Measurements from ENCODE around the gene DNAH1. TPM values are rescaled to one million over a fixed set of nuclear protein-coding genes. Genes with fewer than 3 reads are reported as not detected.

Gene DNAH1
- total and polyA plus RNA-seq, 2 experiments from 2014 or later, result 0.81 to 1.8 TPM

DNA sequence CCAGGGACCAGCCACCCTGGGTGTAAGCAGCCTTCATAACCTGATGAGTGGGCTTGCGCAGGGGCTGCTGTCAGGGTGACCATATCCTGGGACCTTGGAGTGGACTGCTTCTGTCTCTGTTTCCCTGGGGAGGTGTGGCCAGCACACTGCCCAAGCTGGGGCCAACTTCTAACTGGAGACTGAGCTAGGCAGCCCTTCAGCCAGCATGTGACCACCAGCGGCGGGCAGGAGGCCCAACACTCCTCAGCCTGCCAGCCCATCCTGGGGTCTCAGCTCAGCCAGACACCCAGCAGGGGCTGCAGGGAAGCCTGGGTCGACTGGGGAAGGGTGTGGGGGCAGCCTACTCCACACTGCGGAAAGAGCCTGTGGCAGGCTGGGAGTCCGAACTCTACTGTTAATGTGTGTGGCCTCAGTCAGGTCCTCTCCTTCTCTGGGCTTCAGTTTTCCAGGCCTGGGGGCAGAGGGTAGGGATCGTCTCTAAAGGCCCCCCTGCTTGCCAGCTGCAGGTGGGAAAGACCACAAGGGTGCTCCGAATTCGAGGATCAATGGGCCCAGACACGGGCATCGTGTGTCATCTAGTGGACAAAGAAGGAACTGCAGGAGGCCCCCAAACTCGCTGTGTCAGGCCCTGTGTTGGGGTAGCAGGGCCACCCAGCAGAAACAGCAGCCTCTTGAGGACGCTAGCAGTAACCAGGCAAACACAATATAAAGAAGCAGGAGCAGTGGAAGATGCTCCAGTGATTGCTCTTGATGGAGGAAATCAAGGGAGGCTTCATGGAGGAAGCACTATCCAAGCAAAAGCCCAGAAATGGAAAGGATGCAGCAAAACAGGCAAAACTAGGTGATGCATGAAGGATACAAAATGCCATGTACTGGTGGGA is 130.8 kb downstream of the DNAH1 start:
- Mint-ChIP-seq H3K9me3 (no peaks in the 10 kb centered on the region; the same call in 2 of the 3 replicates), H3K4me3 (no peak overlapping the region), H3K27me3 (ENCODE audit: insufficient read depth, low read depth, poor library complexity) (peaks cover 14% of the 10 kb centered on the region), H3K36me3 (ENCODE audit: low read depth) (no peaks in the 10 kb centered on the region; the same call in 2 of the 3 replicates), H3K27ac (no peak overlapping the region), H3K4me1 (peaks cover 17% of the 10 kb centered on the region)
- Histone ChIP-seq H2AFZ (no peak overlapping the region), H4K20me1 (replicated peaks; ENCODE audit: insufficient read depth) (no peaks in the 10 kb centered on the region), H3K4me1 (ENCODE audit: insufficient read depth) (peaks cover 5% of the 10 kb centered on the region), H3K27ac (ENCODE audit: low read depth) (no peak overlapping the region), H3K36me3 (ENCODE audit: insufficient read depth) (no peaks in the 10 kb centered on the region), H3K4me3 (no peak overlapping the region), H3K9me2 (ENCODE audit: insufficient read depth) (peaks cover 8% of the 10 kb centered on the region; the same call in 1 of the 2 replicates), H3K79me2 (replicated peaks; ENCODE audit: insufficient read depth) (no peaks in the 10 kb centered on the region), H3K27me3 (ENCODE audit: insufficient read depth) (no peaks in the 10 kb centered on the region), H3K4me2 (no peak overlapping the region), H3F3A (replicated peaks; ENCODE audit: low read depth) (no peaks in the 10 kb centered on the region)
- ATAC-seq (peak; percentile 64), DNase-seq (ENCODE audit: low spot score) (peak; percentile 96)
- TF ChIP-seq, protein P1, sequence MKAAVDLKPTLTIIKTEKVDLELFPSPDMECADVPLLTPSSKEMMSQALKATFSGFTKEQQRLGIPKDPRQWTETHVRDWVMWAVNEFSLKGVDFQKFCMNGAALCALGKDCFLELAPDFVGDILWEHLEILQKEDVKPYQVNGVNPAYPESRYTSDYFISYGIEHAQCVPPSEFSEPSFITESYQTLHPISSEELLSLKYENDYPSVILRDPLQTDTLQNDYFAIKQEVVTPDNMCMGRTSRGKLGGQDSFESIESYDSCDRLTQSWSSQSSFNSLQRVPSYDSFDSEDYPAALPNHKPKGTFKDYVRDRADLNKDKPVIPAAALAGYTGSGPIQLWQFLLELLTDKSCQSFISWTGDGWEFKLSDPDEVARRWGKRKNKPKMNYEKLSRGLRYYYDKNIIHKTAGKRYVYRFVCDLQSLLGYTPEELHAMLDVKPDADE (IDR thresholded peaks at IDR 0.05), result no peak
- no peak for TF ChIP-seq ZNF331 (CRISPR knock-in tag; IDR thresholded peaks at IDR 0.05; ENCODE audit: low read depth)
- no peak for TF ChIP-seq STAT1 (IDR thresholded peaks at IDR 0.05; ENCODE audit: unreplicated experiment)
- no peak for TF ChIP-seq EZH2phosphoT487 (IDR thresholded peaks at IDR 0.05; ENCODE audit: unreplicated experiment)
- TF ChIP-seq, protein P2, sequence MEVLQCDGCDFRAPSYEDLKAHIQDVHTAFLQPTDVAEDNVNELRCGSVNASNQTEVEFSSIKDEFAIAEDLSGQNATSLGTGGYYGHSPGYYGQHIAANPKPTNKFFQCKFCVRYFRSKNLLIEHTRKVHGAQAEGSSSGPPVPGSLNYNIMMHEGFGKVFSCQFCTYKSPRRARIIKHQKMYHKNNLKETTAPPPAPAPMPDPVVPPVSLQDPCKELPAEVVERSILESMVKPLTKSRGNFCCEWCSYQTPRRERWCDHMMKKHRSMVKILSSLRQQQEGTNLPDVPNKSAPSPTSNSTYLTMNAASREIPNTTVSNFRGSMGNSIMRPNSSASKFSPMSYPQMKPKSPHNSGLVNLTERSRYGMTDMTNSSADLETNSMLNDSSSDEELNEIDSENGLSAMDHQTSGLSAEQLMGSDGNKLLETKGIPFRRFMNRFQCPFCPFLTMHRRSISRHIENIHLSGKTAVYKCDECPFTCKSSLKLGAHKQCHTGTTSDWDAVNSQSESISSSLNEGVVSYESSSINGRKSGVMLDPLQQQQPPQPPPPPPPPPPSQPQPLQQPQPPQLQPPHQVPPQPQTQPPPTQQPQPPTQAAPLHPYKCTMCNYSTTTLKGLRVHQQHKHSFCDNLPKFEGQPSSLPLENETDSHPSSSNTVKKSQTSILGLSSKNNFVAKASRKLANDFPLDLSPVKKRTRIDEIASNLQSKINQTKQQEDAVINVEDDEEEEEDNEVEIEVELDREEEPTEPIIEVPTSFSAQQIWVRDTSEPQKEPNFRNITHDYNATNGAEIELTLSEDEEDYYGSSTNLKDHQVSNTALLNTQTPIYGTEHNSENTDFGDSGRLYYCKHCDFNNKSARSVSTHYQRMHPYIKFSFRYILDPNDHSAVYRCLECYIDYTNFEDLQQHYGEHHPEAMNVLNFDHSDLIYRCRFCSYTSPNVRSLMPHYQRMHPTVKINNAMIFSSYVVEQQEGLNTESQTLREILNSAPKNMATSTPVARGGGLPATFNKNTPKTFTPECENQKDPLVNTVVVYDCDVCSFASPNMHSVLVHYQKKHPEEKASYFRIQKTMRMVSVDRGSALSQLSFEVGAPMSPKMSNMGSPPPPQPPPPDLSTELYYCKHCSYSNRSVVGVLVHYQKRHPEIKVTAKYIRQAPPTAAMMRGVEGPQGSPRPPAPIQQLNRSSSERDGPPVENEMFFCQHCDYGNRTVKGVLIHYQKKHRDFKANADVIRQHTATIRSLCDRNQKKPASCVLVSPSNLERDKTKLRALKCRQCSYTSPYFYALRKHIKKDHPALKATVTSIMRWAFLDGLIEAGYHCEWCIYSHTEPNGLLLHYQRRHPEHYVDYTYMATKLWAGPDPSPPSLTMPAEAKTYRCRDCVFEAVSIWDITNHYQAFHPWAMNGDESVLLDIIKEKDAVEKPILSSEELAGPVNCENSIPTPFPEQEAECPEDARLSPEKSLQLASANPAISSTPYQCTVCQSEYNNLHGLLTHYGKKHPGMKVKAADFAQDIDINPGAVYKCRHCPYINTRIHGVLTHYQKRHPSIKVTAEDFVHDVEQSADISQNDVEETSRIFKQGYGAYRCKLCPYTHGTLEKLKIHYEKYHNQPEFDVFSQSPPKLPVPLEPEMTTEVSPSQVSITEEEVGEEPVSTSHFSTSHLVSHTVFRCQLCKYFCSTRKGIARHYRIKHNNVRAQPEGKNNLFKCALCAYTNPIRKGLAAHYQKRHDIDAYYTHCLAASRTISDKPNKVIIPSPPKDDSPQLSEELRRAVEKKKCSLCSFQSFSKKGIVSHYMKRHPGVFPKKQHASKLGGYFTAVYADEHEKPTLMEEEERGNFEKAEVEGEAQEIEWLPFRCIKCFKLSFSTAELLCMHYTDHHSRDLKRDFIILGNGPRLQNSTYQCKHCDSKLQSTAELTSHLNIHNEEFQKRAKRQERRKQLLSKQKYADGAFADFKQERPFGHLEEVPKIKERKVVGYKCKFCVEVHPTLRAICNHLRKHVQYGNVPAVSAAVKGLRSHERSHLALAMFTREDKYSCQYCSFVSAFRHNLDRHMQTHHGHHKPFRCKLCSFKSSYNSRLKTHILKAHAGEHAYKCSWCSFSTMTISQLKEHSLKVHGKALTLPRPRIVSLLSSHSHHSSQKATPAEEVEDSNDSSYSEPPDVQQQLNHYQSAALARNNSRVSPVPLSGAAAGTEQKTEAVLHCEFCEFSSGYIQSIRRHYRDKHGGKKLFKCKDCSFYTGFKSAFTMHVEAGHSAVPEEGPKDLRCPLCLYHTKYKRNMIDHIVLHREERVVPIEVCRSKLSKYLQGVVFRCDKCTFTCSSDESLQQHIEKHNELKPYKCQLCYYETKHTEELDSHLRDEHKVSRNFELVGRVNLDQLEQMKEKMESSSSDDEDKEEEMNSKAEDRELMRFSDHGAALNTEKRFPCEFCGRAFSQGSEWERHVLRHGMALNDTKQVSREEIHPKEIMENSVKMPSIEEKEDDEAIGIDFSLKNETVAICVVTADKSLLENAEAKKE (CRISPR knock-in tag; IDR thresholded peaks at IDR 0.05), result 0 out of 2 replicates have a peak, but pooled peaks have one; percentile 40
- TF ChIP-seq, protein P3, sequence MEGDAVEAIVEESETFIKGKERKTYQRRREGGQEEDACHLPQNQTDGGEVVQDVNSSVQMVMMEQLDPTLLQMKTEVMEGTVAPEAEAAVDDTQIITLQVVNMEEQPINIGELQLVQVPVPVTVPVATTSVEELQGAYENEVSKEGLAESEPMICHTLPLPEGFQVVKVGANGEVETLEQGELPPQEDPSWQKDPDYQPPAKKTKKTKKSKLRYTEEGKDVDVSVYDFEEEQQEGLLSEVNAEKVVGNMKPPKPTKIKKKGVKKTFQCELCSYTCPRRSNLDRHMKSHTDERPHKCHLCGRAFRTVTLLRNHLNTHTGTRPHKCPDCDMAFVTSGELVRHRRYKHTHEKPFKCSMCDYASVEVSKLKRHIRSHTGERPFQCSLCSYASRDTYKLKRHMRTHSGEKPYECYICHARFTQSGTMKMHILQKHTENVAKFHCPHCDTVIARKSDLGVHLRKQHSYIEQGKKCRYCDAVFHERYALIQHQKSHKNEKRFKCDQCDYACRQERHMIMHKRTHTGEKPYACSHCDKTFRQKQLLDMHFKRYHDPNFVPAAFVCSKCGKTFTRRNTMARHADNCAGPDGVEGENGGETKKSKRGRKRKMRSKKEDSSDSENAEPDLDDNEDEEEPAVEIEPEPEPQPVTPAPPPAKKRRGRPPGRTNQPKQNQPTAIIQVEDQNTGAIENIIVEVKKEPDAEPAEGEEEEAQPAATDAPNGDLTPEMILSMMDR (conservative IDR thresholded peaks at IDR 0.05; ENCODE audit: low read depth in 2 of 2), result peak; percentile 98 to 99
- no peak for TF ChIP-seq EZH2 (IDR thresholded peaks at IDR 0.05; ENCODE audit: low read depth, unreplicated experiment)
- TF ChIP-seq, protein P4, sequence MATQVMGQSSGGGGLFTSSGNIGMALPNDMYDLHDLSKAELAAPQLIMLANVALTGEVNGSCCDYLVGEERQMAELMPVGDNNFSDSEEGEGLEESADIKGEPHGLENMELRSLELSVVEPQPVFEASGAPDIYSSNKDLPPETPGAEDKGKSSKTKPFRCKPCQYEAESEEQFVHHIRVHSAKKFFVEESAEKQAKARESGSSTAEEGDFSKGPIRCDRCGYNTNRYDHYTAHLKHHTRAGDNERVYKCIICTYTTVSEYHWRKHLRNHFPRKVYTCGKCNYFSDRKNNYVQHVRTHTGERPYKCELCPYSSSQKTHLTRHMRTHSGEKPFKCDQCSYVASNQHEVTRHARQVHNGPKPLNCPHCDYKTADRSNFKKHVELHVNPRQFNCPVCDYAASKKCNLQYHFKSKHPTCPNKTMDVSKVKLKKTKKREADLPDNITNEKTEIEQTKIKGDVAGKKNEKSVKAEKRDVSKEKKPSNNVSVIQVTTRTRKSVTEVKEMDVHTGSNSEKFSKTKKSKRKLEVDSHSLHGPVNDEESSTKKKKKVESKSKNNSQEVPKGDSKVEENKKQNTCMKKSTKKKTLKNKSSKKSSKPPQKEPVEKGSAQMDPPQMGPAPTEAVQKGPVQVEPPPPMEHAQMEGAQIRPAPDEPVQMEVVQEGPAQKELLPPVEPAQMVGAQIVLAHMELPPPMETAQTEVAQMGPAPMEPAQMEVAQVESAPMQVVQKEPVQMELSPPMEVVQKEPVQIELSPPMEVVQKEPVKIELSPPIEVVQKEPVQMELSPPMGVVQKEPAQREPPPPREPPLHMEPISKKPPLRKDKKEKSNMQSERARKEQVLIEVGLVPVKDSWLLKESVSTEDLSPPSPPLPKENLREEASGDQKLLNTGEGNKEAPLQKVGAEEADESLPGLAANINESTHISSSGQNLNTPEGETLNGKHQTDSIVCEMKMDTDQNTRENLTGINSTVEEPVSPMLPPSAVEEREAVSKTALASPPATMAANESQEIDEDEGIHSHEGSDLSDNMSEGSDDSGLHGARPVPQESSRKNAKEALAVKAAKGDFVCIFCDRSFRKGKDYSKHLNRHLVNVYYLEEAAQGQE (IDR thresholded peaks at IDR 0.05; ENCODE audit: unreplicated experiment), result no peak
- no peak for TF ChIP-seq NANOG (IDR thresholded peaks at IDR 0.05; ENCODE audit: borderline replicate concordance)
- peak; percentile 18; the same call in 1 of the 2 replicates for TF ChIP-seq CREB1 (CRISPR knock-in tag; IDR thresholded peaks at IDR 0.05; ENCODE audit: low read depth)

Measured in GM23338 (cell line).